Measurements from ENCODE around the gene MAGEF1. TPM values are rescaled to one million over a fixed set of nuclear protein-coding genes. Genes with fewer than 3 reads are reported as not detected.

The MAGEF1 gene, protein sequence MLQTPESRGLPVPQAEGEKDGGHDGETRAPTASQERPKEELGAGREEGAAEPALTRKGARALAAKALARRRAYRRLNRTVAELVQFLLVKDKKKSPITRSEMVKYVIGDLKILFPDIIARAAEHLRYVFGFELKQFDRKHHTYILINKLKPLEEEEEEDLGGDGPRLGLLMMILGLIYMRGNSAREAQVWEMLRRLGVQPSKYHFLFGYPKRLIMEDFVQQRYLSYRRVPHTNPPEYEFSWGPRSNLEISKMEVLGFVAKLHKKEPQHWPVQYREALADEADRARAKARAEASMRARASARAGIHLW
- total RNA-seq, result 21.0 and 21.6 TPM in 2 replicates

DNA sequence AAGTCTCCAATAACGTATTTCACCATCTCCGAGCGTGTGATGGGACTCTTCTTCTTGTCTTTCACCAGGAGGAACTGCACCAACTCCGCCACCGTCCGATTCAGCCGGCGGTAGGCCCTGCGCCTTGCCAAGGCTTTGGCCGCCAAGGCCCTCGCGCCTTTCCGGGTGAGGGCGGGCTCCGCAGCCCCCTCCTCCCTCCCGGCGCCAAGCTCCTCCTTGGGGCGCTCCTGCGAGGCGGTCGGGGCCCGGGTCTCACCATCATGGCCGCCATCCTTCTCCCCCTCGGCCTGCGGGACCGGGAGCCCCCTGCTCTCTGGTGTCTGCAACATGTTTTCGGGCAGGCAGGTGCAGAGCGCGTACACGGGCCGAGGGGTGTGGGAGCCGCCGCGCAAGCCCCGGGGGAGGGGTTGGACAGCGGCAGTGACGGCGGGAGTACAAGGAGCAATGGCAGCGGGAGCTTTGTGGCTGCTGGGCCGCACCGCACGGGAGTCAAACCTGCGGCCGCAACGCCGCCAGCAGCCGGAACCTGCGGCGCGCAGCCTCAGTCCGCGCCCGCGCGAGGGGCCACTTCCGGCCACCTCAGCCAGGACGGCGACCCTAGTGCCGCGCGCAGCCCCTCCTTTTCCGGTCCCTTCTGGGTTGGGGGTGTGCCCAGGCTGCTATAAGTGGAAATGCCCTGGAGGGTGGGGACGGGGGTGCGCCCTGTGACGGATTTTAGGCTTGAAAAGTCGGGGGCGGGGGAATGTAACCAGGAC is at the start of gene MAGEF1:
Gene MAGEF1, minus strand, starts transcription at position 572 of the 755 bp plus-strand sequence. Its CDS starts 243 bp downstream, at position 329.

Other genes with a start within 250 kb of the MAGEF1 start
- gene EPHB3, start 150.3 kb downstream of the MAGEF1 start, total RNA-seq, result 7.4 and 13.8 TPM in 2 replicates
- gene VPS8, start 100.1 kb upstream of the MAGEF1 start, total RNA-seq, result 18.4 and 44.0 TPM in 2 replicates